HG02870 (cell line): ENCODE data around the gene SKA2.
"Not testable (repeated sequence)": the region's sequence is repeated elsewhere in the genome, so short reads cannot be mapped to it uniquely, and the experiment has no call there.

Experiments
- ATAC-seq: cut with Tn5 transposase; IDR thresholded peaks from one replicate; pipeline ENCODE4 v1.9.1; 2021; ENCODE audit warnings: mild to moderate bottlenecking, moderate library complexity; ENCODE audit not compliant: unreplicated experiment

SKA2 gene

GRCh38 chr17:59152925-59153324 lies 2.1 kb downstream of the SKA2 start:
- ATAC-seq = no peak

- ATAC-seq = no peak
Measured at GRCh38 chr17:59151591-59151990, 3.4 kb downstream of the SKA2 start.

GRCh38 chr17:59151006-59151405 lies 4.0 kb downstream of the SKA2 start:
- no peak for ATAC-seq

GRCh38 chr17:59149841-59150511 lies 5.0 kb downstream of the SKA2 start:
- no peak for ATAC-seq

- ATAC-seq = no peak
Measured at GRCh38 chr17:59149051-59149450, 5.9 kb downstream of the SKA2 start.

- no peak for ATAC-seq
Measured at GRCh38 chr17:59145571-59146096, 9.4 kb downstream of the SKA2 start.

- no peak for ATAC-seq
Measured at GRCh38 chr17:59141860-59142259, 13.1 kb downstream of the SKA2 start.

- no peak for ATAC-seq
Measured at GRCh38 chr17:59139939-59140338, 15.0 kb downstream of the SKA2 start.

- ATAC-seq = not testable (repeated sequence)
Measured at GRCh38 chr17:59138339-59138738, 16.6 kb downstream of the SKA2 start.

GRCh38 chr17:59131131-59131530 lies 23.9 kb downstream of the SKA2 start:
- ATAC-seq = no peak

GRCh38 chr17:59129814-59130213 lies 25.2 kb downstream of the SKA2 start:
- ATAC-seq = no peak

GRCh38 chr17:59126809-59127417 lies 28.1 kb downstream of the SKA2 start:
- ATAC-seq = no peak

GRCh38 chr17:59124665-59125064 lies 30.3 kb downstream of the SKA2 start:
- no peak for ATAC-seq

GRCh38 chr17:59121901-59122480 lies 33.0 kb downstream of the SKA2 start:
- no peak for ATAC-seq

GRCh38 chr17:59115474-59115873 lies 39.5 kb downstream of the SKA2 start:
- ATAC-seq = no peak

- ATAC-seq = no peak
Measured at GRCh38 chr17:59111539-59111938, 43.4 kb downstream of the SKA2 start.

GRCh38 chr17:59110973-59111372 lies 44.0 kb downstream of the SKA2 start:
- no peak for ATAC-seq

- ATAC-seq = no peak
Measured at GRCh38 chr17:59108400-59109102, 46.4 kb downstream of the SKA2 start.

GRCh38 chr17:59107306-59107670 lies 47.7 kb downstream of the SKA2 start:
- ATAC-seq = no peak

- peak; percentile 93 for ATAC-seq
Measured at GRCh38 chr17:59106463-59107305, 48.3 kb downstream of the SKA2 start, which contains the start of gene TRIM37. Gene TRIM37 (minus strand): TSS chr17:59106880. CDS start chr17:59106461, 419 bp downstream.
